Osteoblast (primary cell): Measurements from ENCODE around the gene ZNHIT6. TPM values are rescaled to one million over a fixed set of nuclear protein-coding genes. Genes with fewer than 3 reads are reported as not detected.

Source experiments
- DNase-seq: peaks from one replicate; pipeline ENCODE4 v3.0.0; 2011; ENCODE audit warnings: low spot score, mixed read lengths; ENCODE audit not compliant: insufficient read length; ENCODE audit errors: missing footprints
- H2AFZ ChIP-seq: 2 replicates; pipeline ENCODE4 v1.6.0; 2011; ENCODE audit warnings: mild to moderate bottlenecking, low read length
- H3K27ac ChIP-seq: 2 replicates; pipeline ENCODE4 v1.5.1; 2011; ENCODE audit warnings: mild to moderate bottlenecking, low read depth, low read length, moderate library complexity
- H3K27me3 ChIP-seq: 2 replicates; pipeline ENCODE4 v1.6.0; 2012; ENCODE audit warnings: mild to moderate bottlenecking, control low read depth, inconsistent platforms, low read length, moderate library complexity; ENCODE audit not compliant: insufficient read depth
- H3K36me3 ChIP-seq: 2 replicates; pipeline ENCODE4 v1.5.1; 2011; ENCODE audit warnings: mild to moderate bottlenecking, low read length, control low read depth, moderate library complexity; ENCODE audit not compliant: insufficient read depth
- H3K4me1 ChIP-seq: 2 replicates; pipeline ENCODE4 v1.5.1; 2011; ENCODE audit warnings: mild to moderate bottlenecking, low read length, control low read depth, moderate library complexity; ENCODE audit not compliant: insufficient read depth
- H3K4me2 ChIP-seq: 2 replicates; pipeline ENCODE4 v1.6.0; 2011; ENCODE audit warnings: mild to moderate bottlenecking, low read length; ENCODE audit not compliant: insufficient read depth
- H3K4me3 ChIP-seq: fragments of 200-600 bp; sonication (generic); 3 replicates; pipeline ENCODE4 v1.5.1; 2012; ENCODE audit warnings: mild to moderate bottlenecking, low read length, inconsistent platforms; ENCODE audit not compliant: insufficient read depth
- H3K79me2 ChIP-seq: 2 replicates; pipeline ENCODE4 v1.6.0; 2012; ENCODE audit warnings: mild to moderate bottlenecking, low read length, control low read depth, inconsistent platforms; ENCODE audit not compliant: insufficient read depth
- H3K9me3 ChIP-seq: 2 replicates; pipeline ENCODE4 v1.5.1; 2011; ENCODE audit warnings: low read depth, low read length, control low read depth
- H4K20me1 ChIP-seq: 2 replicates; pipeline ENCODE4 v1.6.0; 2012; ENCODE audit warnings: mild to moderate bottlenecking, low read length, control low read depth; ENCODE audit not compliant: insufficient read depth
- CTCF ChIP-seq: IDR thresholded peaks from 2 replicates; pipeline ENCODE4 v1.5.1; 2011; ENCODE audit warnings: mild to moderate bottlenecking, low read depth, low read length, moderate library complexity; ENCODE audit errors: extremely low read depth
- total RNA-seq: library from RNA; depleted of rRNA; stranded (reverse); fragments of >200 nt; gene quantifications from 2 replicates; pipeline ENCODE4 v1.2.3, GENCODE V29; 2012

The ZNHIT6 gene
- total RNA-seq, 1 donor: 13.4 TPM

DNA sequence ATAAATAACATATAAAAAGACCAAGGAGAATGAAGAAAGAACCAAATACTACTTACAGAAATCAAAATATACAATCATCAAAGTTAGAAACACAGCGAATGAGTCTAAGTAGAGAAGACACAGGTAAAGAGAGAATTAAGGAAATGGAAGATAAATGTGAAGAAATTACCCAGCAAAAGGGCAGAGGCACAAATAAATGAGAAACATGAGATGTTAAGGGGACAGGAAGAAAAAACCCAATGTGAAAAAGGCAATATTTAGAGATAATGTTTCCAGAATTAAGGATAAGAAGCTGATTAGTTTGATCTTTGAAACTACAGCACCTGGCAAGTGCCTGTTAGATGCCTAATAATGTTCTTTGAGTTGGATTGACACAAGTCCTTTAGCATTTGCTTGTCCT, 86.8 kb downstream of the ZNHIT6 start:
- H3K4me1 ChIP-seq: peaks cover 32% of the 10 kb centered on the region
- H3K36me3 ChIP-seq: no peaks in the 10 kb centered on the region
- no peaks in the 10 kb centered on the region for H3K27me3 ChIP-seq
- H3K79me2 ChIP-seq: no peaks in the 10 kb centered on the region
- DNase-seq: no peak
- H4K20me1 ChIP-seq: no peaks in the 10 kb centered on the region
- no peak overlapping the region for H3K27ac ChIP-seq
- no peak for TF ChIP-seq CTCF
- H3K9me3 ChIP-seq: peaks cover 6% of the 10 kb centered on the region
- no peak overlapping the region for H2AFZ ChIP-seq
- H3K4me2 ChIP-seq: no peak overlapping the region
- H3K4me3 ChIP-seq: no peak overlapping the region

DNA sequence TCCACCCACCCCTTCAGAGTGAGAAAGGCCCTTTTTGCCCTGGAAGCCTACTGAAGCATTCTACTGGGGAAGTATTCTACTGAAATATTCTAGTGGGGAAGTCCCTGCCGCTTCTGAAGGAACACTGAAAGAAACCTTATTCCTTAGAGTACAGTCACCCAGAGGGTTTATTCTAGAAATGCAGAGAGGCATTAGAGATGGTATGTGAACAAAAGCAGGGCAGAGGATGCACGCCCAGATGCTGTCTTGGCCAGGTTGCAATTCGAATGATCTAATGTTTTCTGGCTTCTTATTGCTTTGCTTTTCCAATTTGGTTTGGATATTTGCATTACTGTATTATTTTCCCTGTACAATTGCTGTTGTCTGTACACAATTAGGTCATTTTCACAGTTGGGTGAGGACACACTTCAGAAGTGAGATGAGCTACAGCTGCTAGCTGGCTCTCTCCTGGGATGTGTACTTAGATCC, 90.6 kb downstream of the ZNHIT6 start:
- H3K4me3 ChIP-seq: no peak overlapping the region

DNA sequence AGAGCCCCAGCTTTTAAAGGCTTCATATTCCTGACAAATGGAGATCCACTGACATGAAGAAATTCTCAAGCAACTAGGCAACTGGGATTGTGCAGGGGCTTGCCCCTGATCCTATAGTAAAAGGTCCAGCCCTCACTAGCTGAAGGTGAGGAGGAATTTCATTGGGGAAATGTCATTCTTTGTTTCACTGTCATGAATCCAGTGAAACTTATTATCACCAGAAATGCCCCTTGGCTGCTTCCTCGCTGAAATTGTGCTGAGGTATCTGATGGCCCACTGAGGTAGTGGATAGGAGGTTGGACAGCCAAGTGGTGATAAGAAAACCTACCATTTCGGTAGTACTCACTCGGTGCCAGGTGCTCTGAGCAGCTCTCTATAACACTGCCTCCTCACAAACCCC, 91.5 kb downstream of the ZNHIT6 start:
- H3K4me3 ChIP-seq: no peak overlapping the region
- no peaks in the 10 kb centered on the region for H3K27me3 ChIP-seq
- TF ChIP-seq CTCF: no peak
- no peak overlapping the region for H3K27ac ChIP-seq
- H3K4me2 ChIP-seq: no peak overlapping the region
- H4K20me1 ChIP-seq: no peaks in the 10 kb centered on the region
- H2AFZ ChIP-seq: no peak overlapping the region
- H3K9me3 ChIP-seq: peaks cover 6% of the 10 kb centered on the region
- H3K36me3 ChIP-seq: no peaks in the 10 kb centered on the region
- H3K79me2 ChIP-seq: no peaks in the 10 kb centered on the region
- DNase-seq: no peak
- peaks cover 31% of the 10 kb centered on the region for H3K4me1 ChIP-seq

More for the DNA sequence above, 90.6 kb downstream of the ZNHIT6 start:
- TF ChIP-seq CTCF: no peak
- H2AFZ ChIP-seq: no peak overlapping the region
- no peaks in the 10 kb centered on the region for H3K27me3 ChIP-seq
- peak; percentile 91 for DNase-seq
- no peaks in the 10 kb centered on the region for H3K79me2 ChIP-seq
- H4K20me1 ChIP-seq: no peaks in the 10 kb centered on the region
- H3K27ac ChIP-seq: peak overlapping the region; percentile 68
- peaks cover 26% of the 10 kb centered on the region for H3K4me1 ChIP-seq
- H3K36me3 ChIP-seq: no peaks in the 10 kb centered on the region
- peaks cover 6% of the 10 kb centered on the region for H3K9me3 ChIP-seq
- H3K4me2 ChIP-seq: no peak overlapping the region

- peaks cover 35% of the 10 kb centered on the region for H3K4me1 ChIP-seq
- no peaks in the 10 kb centered on the region for H3K36me3 ChIP-seq
- no peaks in the 10 kb centered on the region for H4K20me1 ChIP-seq
- H3K27ac ChIP-seq: no peak overlapping the region
- DNase-seq: no peak
- no peaks in the 10 kb centered on the region for H3K79me2 ChIP-seq
- no peak overlapping the region for H3K4me3 ChIP-seq
- peaks cover 3% of the 10 kb centered on the region for H3K9me3 ChIP-seq
- H3K4me2 ChIP-seq: no peak overlapping the region
- no peaks in the 10 kb centered on the region for H3K27me3 ChIP-seq
- no peak overlapping the region for H2AFZ ChIP-seq
- TF ChIP-seq CTCF: no peak
Observed at GRCh38 chr1:85616364-85616705, 91.9 kb downstream of the ZNHIT6 start.
